K562 (cell line): Measurements from ENCODE around the gene TMCO4. TPM values are rescaled to one million over a fixed set of nuclear protein-coding genes. Genes with fewer than 3 reads are reported as not detected.

Experiments used
- ATAC-seq: fragments of 200-7000 bp; cut with Tn5 transposase; 3 replicates; pipeline ENCODE4 v1.9.1; 2020; ENCODE audit warnings: moderate library complexity
- BruUV-seq: library from RNA; stranded (reverse); fragments of 400-500 nt; replicated peaks from 2 replicates; lab custom pipeline; 2021; lab: Mats Ljungman, UMichigan
- CTCF ChIA-PET: fragments of 300-600 bp; formaldehyde crosslinking; extraction: SDS; loops from one replicate; lab custom pipeline; 2021; ENCODE audit warnings: low intra/inter-chr PET ratio; lab: Yijun Ruan, JAX
- POLR2A ChIA-PET: fragments of 300-600, 350-650 bp; sonication (Branson Sonifier 250); formaldehyde crosslinking; extraction: SDS; loops from one replicate; lab custom pipeline; 2021; ENCODE audit warnings: antibody characterized with exemption, inconsistent platforms; lab: Yijun Ruan, JAX
- DNase-seq, 4 experiments: peaks; one replicate each; pipeline versions ENCODE4 v3.0.0 to v3.0.0-alpha.2; 2011 to 2018; ENCODE audit warnings: low spot score in 3 of 4, mixed read lengths in 3 of 4; ENCODE audit errors: extremely low read depth in 1 of 4
- FAIRE-seq: peaks from 2 replicates; lab custom pipeline; 2011; peaks lifted over from hg19 to GRCh38; lab: Jason Lieb, UNC
- H2AFZ ChIP-seq: 2 replicates; pipeline ENCODE4 v1.6.0; 2011; ENCODE audit warnings: low read depth, low read length, control low read depth, inconsistent platforms
- H3K27ac ChIP-seq: fragments of 200-600 bp; 3 replicates; pipeline ENCODE4 v1.8.0; 2011; ENCODE audit warnings: low read depth, mild to moderate bottlenecking, control low read depth, inconsistent platforms, low read length, moderate library complexity, mixed read lengths; ENCODE audit errors: extremely low read depth
- H3K27me3 ChIP-seq, 2 experiments: fragments of 300-600 bp in 1 of 2; 2 replicates in 1 of 2; 3 replicates in 1 of 2; pipeline versions ENCODE4 v1.6.0 to v1.8.0; 2011; ENCODE audit warnings: inconsistent platforms in 2 of 2, low read length in 2 of 2, mild to moderate bottlenecking in 1 of 2, mixed read lengths in 1 of 2, moderate library complexity in 1 of 2; ENCODE audit not compliant: control insufficient read depth in 2 of 2, insufficient read depth in 2 of 2
- H3K36me3 ChIP-seq: fragments of 300-600 bp; 3 replicates; pipeline ENCODE4 v1.8.0; 2011; ENCODE audit warnings: mild to moderate bottlenecking, low read length, inconsistent platforms; ENCODE audit not compliant: control insufficient read depth, insufficient read depth
- H3K4me1 ChIP-seq, 2 experiments: fragments of 200-600 bp in 1 of 2; replicated peaks in 1 of 2; 2 replicates in 1 of 2; 3 replicates in 1 of 2; pipeline versions ENCODE4 v1.5.1 to v1.8.0; 2011; ENCODE audit warnings: inconsistent platforms in 2 of 2, low read length in 2 of 2, mild to moderate bottlenecking in 1 of 2, mixed read lengths in 1 of 2, moderate library complexity in 1 of 2; ENCODE audit not compliant: control insufficient read depth in 2 of 2, insufficient read depth in 2 of 2
- H3K4me2 ChIP-seq: 2 replicates; pipeline ENCODE4 v1.6.1; 2011; ENCODE audit warnings: low read length, control low read depth, inconsistent platforms, mixed read lengths; ENCODE audit not compliant: insufficient read depth
- H3K4me3 ChIP-seq: fragments of 200-600 bp; sonication (generic), shearing (Covaris generic); 2 replicates; pipeline ENCODE4 v1.5.1; 2016; ENCODE audit warnings: control low read depth, inconsistent platforms
- H3K79me2 ChIP-seq: fragments of 200-600 bp; 3 replicates; pipeline ENCODE4 v1.8.0; 2011; ENCODE audit warnings: low read length, inconsistent platforms; ENCODE audit not compliant: control insufficient read depth, insufficient read depth
- H3K9ac ChIP-seq, 2 experiments: 2 replicates each; pipeline versions ENCODE4 v1.6.0 to v1.6.1; 2011; ENCODE audit warnings: low read depth in 2 of 2, low read length in 2 of 2, control low read depth in 1 of 2, inconsistent platforms in 1 of 2, mild to moderate bottlenecking in 1 of 2, mixed read lengths in 1 of 2; ENCODE audit not compliant: insufficient read depth in 1 of 2
- H3K9me1 ChIP-seq: one replicate; pipeline ENCODE4 v1.6.0; 2011; ENCODE audit warnings: inconsistent platforms, mild to moderate bottlenecking, low read length, moderate library complexity; ENCODE audit not compliant: control insufficient read depth, insufficient read depth
- H3K9me3 ChIP-seq: replicated peaks from 2 replicates; pipeline ENCODE4 v1.5.1; 2011; ENCODE audit warnings: low read depth, low read length, inconsistent platforms; ENCODE audit not compliant: control insufficient read depth, insufficient read depth
- H4K20me1 ChIP-seq: replicated peaks from 2 replicates; pipeline ENCODE4 v1.6.1; 2011; ENCODE audit warnings: low read length, inconsistent platforms, mixed read lengths; ENCODE audit not compliant: control insufficient read depth, insufficient read depth
- BRF1 ChIP-seq: IDR thresholded peaks from 3 replicates; pipeline ENCODE4 v1.6.1; 2011; ENCODE audit warnings: borderline replicate concordance, mild to moderate bottlenecking; ENCODE audit not compliant: insufficient read length; ENCODE audit errors: extremely low read depth
- GTF2A2 ChIP-seq: IDR thresholded peaks from 2 replicates; pipeline ENCODE4 v1.6.1; 2016; ENCODE audit warnings: mild to moderate bottlenecking, missing genetic modification characterization, missing compliant biosample characterization
- GTF2F1 ChIP-seq: IDR thresholded peaks from 2 replicates; pipeline ENCODE4 v1.6.1; 2011; ENCODE audit warnings: low read depth, low read length, improper control_type of control experiment
- JUND ChIP-seq, 2 experiments: IDR thresholded peaks; 2 replicates in 1 of 2; 3 replicates in 1 of 2; pipeline ENCODE4 v1.6.1; 2011; ENCODE audit warnings: borderline replicate concordance in 2 of 2, low read depth in 2 of 2, low read length in 2 of 2, improper control_type of control experiment in 1 of 2, missing biosample characterization in 1 of 2, missing genetic modification characterization in 1 of 2, missing genetic modification reagents in 1 of 2
- MAZ ChIP-seq, 2 experiments: fragments of 450-650 bp in 1 of 2; sonication (generic) in 1 of 2; formaldehyde crosslinking; IDR thresholded peaks in 1 of 2; conservative IDR thresholded peaks in 1 of 2; 2 replicates each; pipeline versions ENCODE4 v1.4.0 to v1.5.0; 2020; ENCODE audit warnings: mild to moderate bottlenecking in 1 of 2, missing genetic modification reagents in 1 of 2
- PHB ChIP-seq: fragments of 250-450 bp; sonication (Bioruptor Pico); IDR thresholded peaks from 2 replicates; pipeline ENCODE4 v1.5.0; 2021
- POLR2AphosphoS5 ChIP-seq: IDR thresholded peaks from 2 replicates; pipeline ENCODE4 v1.6.1; 2011; ENCODE audit warnings: mild to moderate bottlenecking, low read depth, low read length, moderate library complexity; ENCODE audit not compliant: control insufficient read depth, insufficient read depth
- PYGO2 ChIP-seq: fragments of 450-650 bp; IDR thresholded peaks from 2 replicates; pipeline ENCODE4 v1.6.1; 2016; ENCODE audit warnings: mild to moderate bottlenecking, missing genetic modification characterization, moderate library complexity, missing compliant biosample characterization
- RBM14 ChIP-seq: fragments of 200-400 bp; formaldehyde crosslinking; IDR thresholded peaks from 2 replicates; pipeline ENCODE4 v1.6.1; 2018; ENCODE audit warnings: low read depth, mild to moderate bottlenecking, low read length, moderate library complexity, borderline replicate concordance; ENCODE audit not compliant: insufficient read depth
- SIRT6 ChIP-seq: IDR thresholded peaks from one replicate; pipeline ENCODE4 v1.6.1; 2012; ENCODE audit warnings: low read depth, mild to moderate bottlenecking, control low read depth, inconsistent platforms, low read length, moderate library complexity
- SMARCE1 ChIP-seq: fragments of 450-650 bp; IDR thresholded peaks from 2 replicates; pipeline ENCODE4 v1.7.1; 2016; ENCODE audit warnings: mild to moderate bottlenecking
- STAT6 ChIP-seq: sonication (generic); formaldehyde crosslinking; IDR thresholded peaks from 2 replicates; pipeline ENCODE4 v1.8.1; 2023; ENCODE audit warnings: mild to moderate bottlenecking, missing genetic modification reagents
- TARDBP ChIP-seq: fragments of 450-650 bp; IDR thresholded peaks from 2 replicates; pipeline ENCODE4 v1.6.1; 2016
- TCF15 ChIP-seq: fragments of 250-450 bp; sonication (Bioruptor Pico); IDR thresholded peaks from 2 replicates; pipeline ENCODE4 v1.8.0; 2022; ENCODE audit warnings: moderate library complexity, mild to moderate bottlenecking, inconsistent platforms
- ZBTB1 ChIP-seq: sonication (generic); formaldehyde crosslinking; IDR thresholded peaks from 2 replicates; pipeline ENCODE4 v1.8.1; 2023; ENCODE audit warnings: missing genetic modification reagents, low read depth, mild to moderate bottlenecking, borderline replicate concordance
- ZFP36 ChIP-seq: fragments of 150-350 bp; IDR thresholded peaks from 2 replicates; pipeline ENCODE4 v1.6.1; 2018; ENCODE audit warnings: low read length, low read depth; ENCODE audit not compliant: partially characterized antibody
- ZNF197 ChIP-seq: fragments of 200-800 bp; sonication (Bioruptor generic); IDR thresholded peaks from 2 replicates; pipeline ENCODE4 v1.6.1; 2016; ENCODE audit warnings: low read depth, missing genetic modification characterization, missing compliant biosample characterization
- ZNF444 ChIP-seq: fragments of 250-450 bp; sonication (Bioruptor Pico); IDR thresholded peaks from 2 replicates; pipeline ENCODE4 v1.4.0; 2020; ENCODE audit warnings: mild to moderate bottlenecking, moderate library complexity
- WGBS: fragments of 100-300 bp; shearing (Covaris generic); methylation state at CpG from one replicate; pipeline ENCODE4 v1.1.6; 2016; ENCODE audit warnings: low coverage, mixed read lengths; ENCODE audit not compliant: insufficient coverage; ENCODE audit errors: missing lambda C conversion rate; 5-methylcytosine and 5-hydroxymethylcytosine counted together
- in situ Hi-C: fragments of 300-500 bp; cut with MboI; formaldehyde crosslinking; loops from 4 replicates; pipeline ENCODE4 v1.15.0; 2018; ENCODE audit warnings: inconsistent platforms, mixed read lengths
- intact Hi-C: fragments of 100-400 bp; cut with micrococcal nuclease; formaldehyde crosslinking; loops from 2 replicates; pipeline ENCODE4 v1.14.2; 2022
- polyA plus RNA-seq, 8 experiments: library from polyadenylated mRNA; depleted of rRNA in 4 of 8; stranded (reverse) in 5 of 8; unstranded in 3 of 8; fragments of >200 nt; fragmentation: Nextera tagmentation in 2 of 8; fragmentation: Illumina TruSeq in 1 of 8; extraction: Ambion mirVana in 2 of 8; extraction: Trizol in 1 of 8; gene quantifications; 2 replicates each; pipeline versions ENCODE4 v1.2.1 to v1.2.3, GENCODE V29; 2011 to 2014; ENCODE audit warnings: inconsistent platforms in 1 of 8, missing spikeins in 1 of 8
- total RNA-seq, 7 experiments: library from RNA; depleted of rRNA in 6 of 7; stranded (reverse); fragments of >200 nt in 6 of 7; fragmentation: Illumina TruSeq in 2 of 7; extraction: Trizol in 2 of 7; gene quantifications; 2 replicates each; pipeline versions ENCODE4 v1.2.1 to v1.2.3, GENCODE V29; 2011 to 2021; ENCODE audit warnings: low replicate concordance in 1 of 7

Gene TMCO4
- total and polyA plus RNA-seq, 9 of the 15 experiments (the other 6 are each of a cell fraction or from before 2014, with no cell fraction given) = 0.06 to 2.1 (median 1.2) TPM

DNA sequence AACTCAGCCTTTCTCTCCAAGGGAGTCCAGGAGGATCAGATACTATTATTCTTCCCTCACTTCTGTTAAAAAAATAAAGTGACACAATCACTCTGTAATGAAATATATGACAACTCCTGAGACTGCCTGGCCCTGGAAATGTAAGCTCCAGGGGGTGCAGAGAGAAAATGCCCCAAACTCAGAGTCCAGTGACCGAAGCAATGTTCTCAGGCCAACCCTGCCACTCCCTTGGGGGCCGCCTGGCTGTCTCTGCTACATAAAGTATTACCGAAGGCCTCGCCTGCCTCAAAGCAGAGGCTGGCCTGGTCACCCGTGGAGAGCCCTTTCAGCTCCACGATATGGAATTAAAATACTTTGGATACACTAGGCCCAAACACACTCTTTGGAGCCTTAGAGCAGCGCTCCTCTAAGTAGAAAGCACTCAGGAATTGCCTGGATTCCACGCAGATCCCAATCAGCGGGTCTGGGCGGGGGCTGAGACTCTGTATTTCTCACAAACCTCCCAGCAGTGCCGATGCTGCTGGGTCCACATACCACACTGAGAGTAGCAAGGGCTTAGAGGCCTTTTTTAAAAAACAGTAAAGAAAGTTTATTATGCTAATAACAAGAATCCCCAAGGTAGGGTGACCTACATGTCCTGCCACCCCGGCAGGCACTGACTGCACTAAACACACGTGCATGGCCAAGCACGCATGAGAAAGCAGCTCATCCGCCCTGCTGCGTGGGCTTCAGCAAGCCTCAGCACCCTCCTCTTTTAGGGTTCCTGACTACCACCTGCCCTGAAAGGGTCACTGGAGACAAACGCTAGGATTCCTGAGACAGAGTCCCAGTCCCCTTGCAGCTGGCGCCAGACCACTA is 31.1 kb downstream of the TMCO4 start:
- no TSS peak for BruUV-seq
- WGBS = 6% methylated on average over 18 of the region's 18 CpGs
- ChIA-PET POLR2A (interaction anchor here (0.7 kb wide), 1 partner anchor 961 kb away, joined by 3 read pairs; no protein-coding TSS in a partner anchor), CTCF (no interaction called here)
- intact Hi-C loops = no loop called here
- H3K79me2 ChIP-seq = no peaks in the 10 kb centered on the region
- TF ChIP-seq BRF1 = no peak
- no peak for TF ChIP-seq RBM14
- no peak for TF ChIP-seq ZNF444 (CRISPR knock-in tag)
- TF ChIP-seq POLR2AphosphoS5 = no peak
- TF ChIP-seq ZNF197 = no peak
- TF ChIP-seq MAZ (CRISPR knock-in tag; conservative IDR thresholded peaks at IDR 0.05 in 1 of 2, IDR thresholded peaks at IDR 0.05 in 1 of 2) = no peak
- no peak for TF ChIP-seq ZBTB1 (CRISPR knock-in tag)
- TF ChIP-seq SMARCE1 = no peak
- TF ChIP-seq PYGO2 (tag) = no peak
- no peak for TF ChIP-seq JUND (IDR thresholded peaks at IDR 0.05; ENCODE audit: borderline replicate concordance, low read depth, low read length)
- TF ChIP-seq JUND (tag; IDR thresholded peaks at IDR 0.05; ENCODE audit: borderline replicate concordance, low read depth, low read length) = no peak
- TF ChIP-seq PHB = no peak
- TF ChIP-seq STAT6 (CRISPR knock-in tag) = no peak
- TF ChIP-seq TCF15 (CRISPR knock-in tag) = no peak
- TF ChIP-seq TARDBP = no peak
- TF ChIP-seq SIRT6 = no peak
- no peak for TF ChIP-seq GTF2A2
- no peak for TF ChIP-seq GTF2F1
- no peak for TF ChIP-seq ZFP36
- no peak overlapping the region for H3K9ac ChIP-seq
- no peaks in the 10 kb centered on the region for H3K9me3 ChIP-seq
- H2AFZ ChIP-seq = no peak overlapping the region
- peaks cover 39 to 88% of the 10 kb centered on the region in 2 experiments for H3K27me3 ChIP-seq
- H3K27ac ChIP-seq = no peak overlapping the region
- H3K4me3 ChIP-seq = no peak overlapping the region
- no peaks in the 10 kb centered on the region for H3K36me3 ChIP-seq
- in situ Hi-C loops = no loop called here
- H4K20me1 ChIP-seq = peaks cover 13% of the 10 kb centered on the region
- DNase-seq (no peak), ATAC-seq (no peak), FAIRE-seq (no peak)
- no peak overlapping the region for H3K4me2 ChIP-seq
- H3K4me1 ChIP-seq = 0 out of 5 replicates have a peak, but pooled peaks cover 0 to 2% of the 10 kb centered on the region in 2 experiments
- H3K9me1 ChIP-seq = no peaks in the 10 kb centered on the region
